Neural cell (in vitro differentiated cells): ENCODE data around the gene SEMA4F. TPM values are rescaled to one million over a fixed set of nuclear protein-coding genes. Genes with fewer than 3 reads are reported as not detected.

Experiments
- H2AFZ ChIP-seq: fragments of 200-600, 300-800 bp; sonication (generic), shearing (Covaris generic); 2 replicates; pipeline ENCODE4 v1.6.0; 2014; ENCODE audit warnings: low read depth, mild to moderate bottlenecking, antibody characterized with exemption, low read length, moderate library complexity
- H3F3A ChIP-seq: fragments of 200-600 bp; shearing (Covaris generic); 2 replicates; pipeline ENCODE4 v1.6.1; 2016; ENCODE audit warnings: mild to moderate bottlenecking, moderate library complexity, mixed read lengths, antibody characterized with exemption, low read length; ENCODE audit not compliant: insufficient read depth, poor library complexity, severe bottlenecking
- H3K27ac ChIP-seq: fragments of 200-600, 300-800 bp; sonication (generic), shearing (Covaris generic); 2 replicates; pipeline ENCODE4 v1.5.1; 2014; ENCODE audit warnings: mild to moderate bottlenecking, low read length, moderate library complexity
- H3K27me3 ChIP-seq: fragments of 300-800, 200-600 bp; sonication (generic), shearing (Covaris generic); 2 replicates; pipeline ENCODE4 v1.6.0; 2014; ENCODE audit warnings: mild to moderate bottlenecking, low read depth, low read length, moderate library complexity; ENCODE audit not compliant: insufficient read depth
- H3K36me3 ChIP-seq: fragments of 300-800, 200-600 bp; sonication (generic), shearing (Covaris generic); 2 replicates; pipeline ENCODE4 v1.5.1; 2014; ENCODE audit warnings: mild to moderate bottlenecking, antibody characterized with exemption, low read length, moderate library complexity; ENCODE audit not compliant: insufficient read depth
- H3K4me2 ChIP-seq: fragments of 300-800, 200-600 bp; sonication (generic), shearing (Covaris generic); 2 replicates; pipeline ENCODE4 v1.6.0; 2014; ENCODE audit warnings: mild to moderate bottlenecking, low read length
- H3K4me3 ChIP-seq: fragments of 300-800, 200-600 bp; sonication (generic), shearing (Covaris generic); 2 replicates; pipeline ENCODE4 v1.5.1; 2014; ENCODE audit warnings: mild to moderate bottlenecking, low read length, moderate library complexity
- H3K79me2 ChIP-seq: fragments of 200-600 bp; shearing (Covaris generic); replicated peaks from 2 replicates; pipeline ENCODE4 v1.6.0; 2014; ENCODE audit warnings: mild to moderate bottlenecking, low read length, moderate library complexity; ENCODE audit not compliant: insufficient read depth
- H3K9ac ChIP-seq: fragments of 300-800, 200-600 bp; sonication (generic), shearing (Covaris generic); 2 replicates; pipeline ENCODE4 v1.6.1; 2016; ENCODE audit warnings: mild to moderate bottlenecking, low read length, mixed read lengths
- H3K9me2 ChIP-seq: fragments of 200-600 bp; shearing (Covaris generic); 2 replicates; pipeline ENCODE4 v1.6.1; 2016; ENCODE audit warnings: mild to moderate bottlenecking, low read length, mixed read lengths; ENCODE audit not compliant: insufficient read depth
- H3K9me3 ChIP-seq: fragments of 200-600, 300-800 bp; sonication (generic), shearing (Covaris generic); 2 replicates; pipeline ENCODE4 v1.6.1; 2016; ENCODE audit warnings: mild to moderate bottlenecking, mixed run types, low read length, moderate library complexity, mixed read lengths
- H4K20me1 ChIP-seq: fragments of 200-600 bp; shearing (Covaris generic); 2 replicates; pipeline ENCODE4 v1.6.1; 2016; ENCODE audit warnings: mild to moderate bottlenecking, mixed run types; ENCODE audit not compliant: insufficient read depth
- CTCF ChIP-seq: fragments of 450-650 bp; IDR thresholded peaks from 2 replicates; pipeline ENCODE4 v1.5.1; 2014; ENCODE audit warnings: antibody characterized with exemption, mild to moderate bottlenecking, moderate library complexity; ENCODE audit not compliant: poor library complexity, severe bottlenecking
- EP300 ChIP-seq: fragments of 450-650 bp; conservative IDR thresholded peaks from 2 replicates; pipeline ENCODE4 v1.6.1; 2014; ENCODE audit warnings: antibody characterized with exemption, mild to moderate bottlenecking, moderate library complexity; ENCODE audit not compliant: poor library complexity, severe bottlenecking
- EZH2 ChIP-seq: fragments of 200-600, 300-800 bp; shearing (Covaris generic), sonication (generic); IDR thresholded peaks from 2 replicates; pipeline ENCODE4 v1.6.1; 2014; ENCODE audit warnings: antibody characterized with exemption, low read length, borderline replicate concordance, mild to moderate bottlenecking; ENCODE audit not compliant: insufficient read depth, poor library complexity, severe bottlenecking
- MXI1 ChIP-seq: fragments of 450-650 bp; conservative IDR thresholded peaks from 2 replicates; pipeline ENCODE4 v1.6.1; 2014; ENCODE audit warnings: antibody characterized with exemption, mild to moderate bottlenecking; ENCODE audit not compliant: poor library complexity, severe bottlenecking
- POLR2AphosphoS5 ChIP-seq: IDR thresholded peaks from 2 replicates; pipeline ENCODE4 v1.6.1; 2012
- RAD21 ChIP-seq: fragments of 450-650 bp; conservative IDR thresholded peaks from 2 replicates; pipeline ENCODE4 v1.6.1; 2014; ENCODE audit warnings: antibody characterized with exemption, mild to moderate bottlenecking, moderate library complexity
- REST ChIP-seq: IDR thresholded peaks from 2 replicates; pipeline ENCODE4 v1.6.1; 2012; ENCODE audit warnings: borderline replicate concordance
- SMC3 ChIP-seq: fragments of 450-650 bp; conservative IDR thresholded peaks from 2 replicates; pipeline ENCODE4 v1.6.1; 2014; ENCODE audit warnings: antibody characterized with exemption, mild to moderate bottlenecking, moderate library complexity; ENCODE audit not compliant: poor library complexity
- TAF1 ChIP-seq: IDR thresholded peaks from 2 replicates; pipeline ENCODE4 v1.6.1; 2012; ENCODE audit warnings: low read depth
- polyA plus RNA-seq: library from polyadenylated mRNA; depleted of rRNA; stranded (reverse); fragments of >200 nt; gene quantifications from 2 replicates; pipeline ENCODE4 v1.2.3, GENCODE V29; 2014

Gene SEMA4F
- polyA plus RNA-seq, 1 donor from 2014 or later, result 18.2 TPM

GRCh38 chr2:74632209-74632938 lies 21.7 kb upstream of the SEMA4F start:
- Histone ChIP-seq H3K79me2 (no peaks in the 10 kb centered on the region), H3K27ac (no peak overlapping the region), H3K9me3 (no peaks in the 10 kb centered on the region), H3K9me2 (no peaks in the 10 kb centered on the region), H3K9ac (no peak overlapping the region), H4K20me1 (no peaks in the 10 kb centered on the region), H2AFZ (no peak overlapping the region), H3K4me3 (no peak overlapping the region), H3K4me2 (no peak overlapping the region), H3K36me3 (no peaks in the 10 kb centered on the region), H3F3A (no peaks in the 10 kb centered on the region), H3K27me3 (no peaks in the 10 kb centered on the region)
- TF ChIP-seq CTCF, result no peak
- no peak for TF ChIP-seq REST
- no peak for TF ChIP-seq RAD21
- TF ChIP-seq EZH2, result no peak
- TF ChIP-seq EP300, result no peak
- TF ChIP-seq POLR2AphosphoS5, result no peak
- no peak for TF ChIP-seq TAF1

GRCh38 chr2:74632939-74633312 lies 21.1 kb upstream of the SEMA4F start:
- H4K20me1 ChIP-seq, result no peaks in the 10 kb centered on the region
- no peak for TF ChIP-seq CTCF
- no peak for TF ChIP-seq SMC3
- TF ChIP-seq EZH2, result no peak
- no peak for TF ChIP-seq TAF1
- TF ChIP-seq MXI1, result no peak
- TF ChIP-seq EP300, result no peak
- no peaks in the 10 kb centered on the region for H3K9me3 ChIP-seq
- H3K4me2 ChIP-seq, result no peak overlapping the region
- H3K79me2 ChIP-seq, result no peaks in the 10 kb centered on the region
- H3K27ac ChIP-seq, result no peak overlapping the region
- H3K9me2 ChIP-seq, result no peaks in the 10 kb centered on the region
- H3K4me3 ChIP-seq, result no peak overlapping the region
- H2AFZ ChIP-seq, result no peak overlapping the region
- no peaks in the 10 kb centered on the region for H3K27me3 ChIP-seq
- H3F3A ChIP-seq, result no peaks in the 10 kb centered on the region
- H3K36me3 ChIP-seq, result no peaks in the 10 kb centered on the region
- H3K9ac ChIP-seq, result no peak overlapping the region
